ENCODE results near the gene IZUMO1. TPM values are rescaled to one million over a fixed set of nuclear protein-coding genes. Genes with fewer than 3 reads are reported as not detected.

The IZUMO1 gene
- total and polyA plus RNA-seq, 2 of the 13 experiments (the other 11 are each of a cell fraction or from before 2014, with no cell fraction given): 0.07 to 0.22 TPM

DNA sequence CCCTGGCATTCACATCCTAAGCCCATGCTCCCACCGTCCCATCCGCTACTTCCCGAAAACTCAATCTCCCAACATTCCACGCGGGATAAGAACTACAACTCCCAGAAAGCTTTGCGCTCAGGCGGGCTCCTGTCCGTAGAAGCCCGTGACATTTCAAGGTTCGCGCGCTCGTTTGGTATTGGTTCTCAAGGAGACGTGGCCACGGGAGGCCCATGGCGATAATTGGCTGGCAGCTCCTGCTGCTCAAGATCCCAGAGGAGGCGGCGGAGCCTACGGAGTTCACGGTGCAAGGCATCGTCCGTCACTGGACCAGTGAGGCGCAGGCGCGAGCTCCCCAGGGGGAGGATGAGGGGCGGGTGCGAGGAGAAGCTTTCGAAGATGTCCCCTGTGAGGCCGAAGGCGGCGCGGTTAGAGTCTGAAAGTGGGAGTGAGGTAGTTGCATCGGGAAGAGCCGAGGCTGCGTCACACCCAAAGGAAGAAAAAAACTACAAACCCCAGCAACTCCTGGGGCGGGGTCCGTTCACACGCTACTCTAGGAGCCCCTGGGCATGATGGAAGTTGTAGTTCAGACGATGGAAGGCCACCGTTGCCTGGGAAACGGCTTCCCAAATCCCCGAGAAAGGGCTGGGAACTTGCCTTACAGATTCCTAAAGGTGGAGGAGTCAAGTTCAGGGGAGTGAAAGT is 26.0 kb downstream of the IZUMO1 start (continued):
- TF ChIP-seq, protein P1, sequence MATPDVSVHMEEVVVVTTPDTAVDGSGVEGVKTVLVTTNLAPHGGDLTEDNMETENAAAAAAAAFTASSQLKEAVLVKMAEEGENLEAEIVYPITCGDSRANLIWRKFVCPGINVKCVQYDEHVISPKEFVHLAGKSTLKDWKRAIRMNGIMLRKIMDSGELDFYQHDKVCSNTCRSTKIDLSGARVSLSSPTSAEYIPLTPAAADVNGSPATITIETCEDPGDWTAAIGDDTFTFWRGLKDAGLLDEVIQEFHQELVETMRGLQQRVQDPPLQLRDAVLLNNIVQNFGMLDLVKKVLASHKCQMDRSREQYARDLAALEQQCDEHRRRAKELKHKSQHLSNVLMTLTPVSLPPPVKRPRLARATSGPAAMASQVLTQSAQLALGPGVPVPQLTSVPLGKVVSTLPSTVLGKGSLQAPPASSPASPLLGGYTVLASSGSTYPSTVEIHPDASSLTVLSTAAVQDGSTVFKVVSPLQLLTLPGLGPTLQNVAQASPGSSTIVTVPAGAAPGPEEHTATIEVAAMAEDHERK (CRISPR knock-in tag; IDR thresholded peaks at IDR 0.05; ENCODE audit: low read depth): peak; percentile 61
- TF ChIP-seq HDAC6 (IDR thresholded peaks at IDR 0.05; ENCODE audit: low read depth, low read length): no peak
- no peak for TF ChIP-seq MEIS2 (CRISPR knock-in tag; IDR thresholded peaks at IDR 0.05)
- TF ChIP-seq, protein P2, sequence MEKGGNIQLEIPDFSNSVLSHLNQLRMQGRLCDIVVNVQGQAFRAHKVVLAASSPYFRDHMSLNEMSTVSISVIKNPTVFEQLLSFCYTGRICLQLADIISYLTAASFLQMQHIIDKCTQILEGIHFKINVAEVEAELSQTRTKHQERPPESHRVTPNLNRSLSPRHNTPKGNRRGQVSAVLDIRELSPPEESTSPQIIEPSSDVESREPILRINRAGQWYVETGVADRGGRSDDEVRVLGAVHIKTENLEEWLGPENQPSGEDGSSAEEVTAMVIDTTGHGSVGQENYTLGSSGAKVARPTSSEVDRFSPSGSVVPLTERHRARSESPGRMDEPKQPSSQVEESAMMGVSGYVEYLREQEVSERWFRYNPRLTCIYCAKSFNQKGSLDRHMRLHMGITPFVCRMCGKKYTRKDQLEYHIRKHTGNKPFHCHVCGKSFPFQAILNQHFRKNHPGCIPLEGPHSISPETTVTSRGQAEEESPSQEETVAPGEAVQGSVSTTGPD (CRISPR knock-in tag; IDR thresholded peaks at IDR 0.05): no peak
- TF ChIP-seq SOX13 (IDR thresholded peaks at IDR 0.05): no peak
- TF ChIP-seq SOX13 (CRISPR knock-in tag; conservative IDR thresholded peaks at IDR 0.05 in 1 of 2, IDR thresholded peaks at IDR 0.05 in 1 of 2): peak in 1 of 2 experiments; percentile 25; a peak in 1 of 4 replicates
- no peak for TF ChIP-seq AHDC1 (CRISPR knock-in tag; IDR thresholded peaks at IDR 0.05; ENCODE audit: borderline replicate concordance)

All from HepG2 (cell line).